Fibroblast of lung (primary cell): ENCODE results near the gene SLIT3. TPM values are rescaled to one million over a fixed set of nuclear protein-coding genes. Genes with fewer than 3 reads are reported as not detected.

Experiments
- DNase-seq, 2 donors: peaks; one replicate each; pipeline versions ENCODE4 v3.0.0 to v3.0.0-alpha.2; 2010; ENCODE audit warnings: low read depth in 2 of 2
- H2AFZ ChIP-seq: 2 replicates; pipeline ENCODE4 v1.5.1; 2012; ENCODE audit warnings: low read length, control low read depth, inconsistent platforms
- H3K27ac ChIP-seq: 2 replicates; pipeline ENCODE4 v1.5.1; 2011; ENCODE audit warnings: low read length, control low read depth; ENCODE audit not compliant: insufficient read depth
- H3K27me3 ChIP-seq: 2 replicates; pipeline ENCODE4 v1.5.1; 2011; ENCODE audit warnings: mild to moderate bottlenecking, low read length; ENCODE audit not compliant: control insufficient read depth, insufficient read depth
- H3K36me3 ChIP-seq: 2 replicates; pipeline ENCODE4 v1.5.1; 2011; ENCODE audit warnings: low read length; ENCODE audit not compliant: control insufficient read depth, insufficient read depth
- H3K4me1 ChIP-seq: 2 replicates; pipeline ENCODE4 v1.5.1; 2011; ENCODE audit warnings: low read length; ENCODE audit not compliant: control insufficient read depth, insufficient read depth; ENCODE audit errors: extremely low read depth
- H3K4me2 ChIP-seq: 2 replicates; pipeline ENCODE4 v1.5.1; 2011; ENCODE audit warnings: low read length, control low read depth; ENCODE audit not compliant: insufficient read depth; ENCODE audit errors: extremely low read depth
- H3K4me3 ChIP-seq, 4 experiments: fragments of 200-600 bp in 1 of 4; sonication (generic) in 1 of 4; replicated peaks in 1 of 4; 2 replicates each; pipeline ENCODE4 v1.5.1; 2011 to 2016; ENCODE audit warnings: low read length in 4 of 4, low read depth in 3 of 4, mild to moderate bottlenecking in 3 of 4, control low read depth in 2 of 4, inconsistent platforms in 1 of 4, mixed read lengths in 1 of 4; ENCODE audit not compliant: insufficient read depth in 1 of 4; ENCODE audit errors: control extremely low read depth in 1 of 4
- H3K79me2 ChIP-seq: 2 replicates; pipeline ENCODE4 v1.5.1; 2012; ENCODE audit warnings: mild to moderate bottlenecking, low read length, inconsistent platforms; ENCODE audit not compliant: control insufficient read depth, insufficient read depth
- H3K9ac ChIP-seq: 2 replicates; pipeline ENCODE4 v1.5.1; 2011; ENCODE audit warnings: mild to moderate bottlenecking, low read length, control low read depth; ENCODE audit not compliant: insufficient read depth
- H3K9me3 ChIP-seq: 2 replicates; pipeline ENCODE4 v1.5.1; 2012; ENCODE audit warnings: low read depth, low read length; ENCODE audit not compliant: control insufficient read depth, insufficient read depth
- H4K20me1 ChIP-seq: 2 replicates; pipeline ENCODE4 v1.5.1; 2011; ENCODE audit warnings: low read length; ENCODE audit not compliant: control insufficient read depth, insufficient read depth; ENCODE audit errors: extremely low read depth
- CTCF ChIP-seq, 2 donors: IDR thresholded peaks in 1 of 2; conservative IDR thresholded peaks in 1 of 2; 1 replicate in 1 of 2; 2 replicates in 1 of 2; pipeline ENCODE4 v1.5.1; 2011 to 2012; ENCODE audit warnings: low read length in 2 of 2, control low read depth in 1 of 2, inconsistent platforms in 1 of 2, low read depth in 1 of 2, mild to moderate bottlenecking in 1 of 2
- EZH2 ChIP-seq: IDR thresholded peaks from 2 replicates; pipeline ENCODE4 v1.5.1; 2012; ENCODE audit warnings: low read length, control low read depth, mild to moderate bottlenecking; ENCODE audit errors: missing control alignments
- polyA plus RNA-seq, 2 donors: library from polyadenylated mRNA; depleted of rRNA in 1 of 2; stranded (reverse) in 1 of 2; unstranded in 1 of 2; fragments of >200 nt; gene quantifications; 2 replicates each; pipeline ENCODE4 v1.2.1, GENCODE V29; 2011 to 2012; ENCODE audit warnings: missing spikeins in 1 of 2
- total RNA-seq: library from RNA; depleted of rRNA; stranded (reverse); fragments of >200 nt; gene quantifications from 2 replicates; pipeline ENCODE4 v1.2.1, GENCODE V29; 2014

The SLIT3 gene
- total and polyA plus RNA-seq, 2 donors (not counting 1 experiment from before 2014, with no cell fraction given) = 1.6 to 4.6 TPM

- H3K9me3 ChIP-seq = no peaks in the 10 kb centered on the region
- no peak overlapping the region for H3K9ac ChIP-seq
- H2AFZ ChIP-seq = no peak overlapping the region
- no peaks in the 10 kb centered on the region for H4K20me1 ChIP-seq
- H3K36me3 ChIP-seq = no peaks in the 10 kb centered on the region
- TF ChIP-seq CTCF (conservative IDR thresholded peaks at IDR 0.05 in 1 of 2, IDR thresholded peaks at IDR 0.05 in 1 of 2; ENCODE audit: low read depth in 1 of 2, low read length in 2 of 2) (no peak), EZH2 (no peak)
- DNase-seq = no peak
- no peak overlapping the region for H3K4me3 ChIP-seq
- H3K27ac ChIP-seq = no peak overlapping the region
- no peak overlapping the region for H3K4me2 ChIP-seq
- H3K79me2 ChIP-seq = no peaks in the 10 kb centered on the region
- no peaks in the 10 kb centered on the region for H3K4me1 ChIP-seq
- no peaks in the 10 kb centered on the region for H3K27me3 ChIP-seq
Observed at GRCh38 chr5:169072233-169072632, 228.7 kb downstream of the SLIT3 start.

GRCh38 chr5:169070413-169070812 is 230.5 kb downstream of the SLIT3 start:
- no peak for DNase-seq
- no peaks in the 10 kb centered on the region for H3K79me2 ChIP-seq
- H3K9me3 ChIP-seq = no peaks in the 10 kb centered on the region

GRCh38 chr5:169067751-169068173 is 233.2 kb downstream of the SLIT3 start:
- H4K20me1 ChIP-seq = no peaks in the 10 kb centered on the region
- H3K9me3 ChIP-seq = no peaks in the 10 kb centered on the region
- H3K9ac ChIP-seq = no peak overlapping the region
- no peaks in the 10 kb centered on the region for H3K27me3 ChIP-seq
- no peak overlapping the region for H2AFZ ChIP-seq
- H3K4me1 ChIP-seq = no peaks in the 10 kb centered on the region
- H3K36me3 ChIP-seq = no peaks in the 10 kb centered on the region
- H3K4me2 ChIP-seq = no peak overlapping the region
- DNase-seq = no peak
- no peak overlapping the region for H3K4me3 ChIP-seq
- H3K27ac ChIP-seq = no peak overlapping the region
- H3K79me2 ChIP-seq = no peaks in the 10 kb centered on the region
- no peak for TF ChIP-seq CTCF (conservative IDR thresholded peaks at IDR 0.05 in 1 of 2, IDR thresholded peaks at IDR 0.05 in 1 of 2; ENCODE audit: low read depth in 1 of 2, low read length in 2 of 2)
- TF ChIP-seq EZH2 = no peak

More at GRCh38 chr5:169070413-169070812, 230.5 kb downstream of the SLIT3 start:
- H3K4me3 ChIP-seq = no peak overlapping the region
- no peak overlapping the region for H2AFZ ChIP-seq
- no peak overlapping the region for H3K9ac ChIP-seq
- H3K4me2 ChIP-seq = no peak overlapping the region
- no peaks in the 10 kb centered on the region for H4K20me1 ChIP-seq
- H3K27ac ChIP-seq = no peak overlapping the region
- no peaks in the 10 kb centered on the region for H3K27me3 ChIP-seq
- H3K36me3 ChIP-seq = no peaks in the 10 kb centered on the region
- no peaks in the 10 kb centered on the region for H3K4me1 ChIP-seq
- TF ChIP-seq CTCF (conservative IDR thresholded peaks at IDR 0.05 in 1 of 2, IDR thresholded peaks at IDR 0.05 in 1 of 2; ENCODE audit: low read depth in 1 of 2, low read length in 2 of 2) = no peak
- TF ChIP-seq EZH2 = no peak
